NCI-H2029 (cell line): ENCODE measurements around the gene CHI3L2.

Source experiments
- DNase-seq: peaks from one replicate; lab custom pipeline; 2025; lab: John Stamatoyannopoulos, UW

CHI3L2 gene

GRCh38 chr1:111252786-111253185, 25.3 kb downstream of the CHI3L2 start:
- DNase-seq, result no peak

- DNase-seq, result no peak
Observed at GRCh38 chr1:111253876-111254275, 26.4 kb downstream of the CHI3L2 start.

- no peak for DNase-seq
Observed at GRCh38 chr1:111256988-111257658, 29.6 kb downstream of the CHI3L2 start.

- DNase-seq, result no peak
Observed at GRCh38 chr1:111267801-111268508, 40.4 kb downstream of the CHI3L2 start.

- no peak for DNase-seq
Observed at GRCh38 chr1:111269825-111270406, 42.4 kb downstream of the CHI3L2 start.

- DNase-seq, result no peak
Observed at GRCh38 chr1:111270771-111271463, 43.4 kb downstream of the CHI3L2 start.

GRCh38 chr1:111271464-111271801, 43.9 kb downstream of the CHI3L2 start:
- no peak for DNase-seq

GRCh38 chr1:111272081-111272480, 44.6 kb downstream of the CHI3L2 start:
- no peak for DNase-seq

- no peak for DNase-seq
Observed at GRCh38 chr1:111274653-111275052, 47.1 kb downstream of the CHI3L2 start.

GRCh38 chr1:111275079-111275478, 47.6 kb downstream of the CHI3L2 start:
- DNase-seq, result peak; percentile 15

GRCh38 chr1:111275780-111276433, 48.4 kb downstream of the CHI3L2 start:
- DNase-seq, result no peak

- DNase-seq, result no peak
Observed at GRCh38 chr1:111279144-111279543, 51.6 kb downstream of the CHI3L2 start.

- no peak for DNase-seq
Observed at GRCh38 chr1:111280267-111280666, 52.8 kb downstream of the CHI3L2 start.

GRCh38 chr1:111281411-111281810, 53.9 kb downstream of the CHI3L2 start:
- DNase-seq, result no peak

GRCh38 chr1:111283838-111284237, 56.3 kb downstream of the CHI3L2 start:
- no peak for DNase-seq

GRCh38 chr1:111285879-111286278, 58.4 kb downstream of the CHI3L2 start:
- no peak for DNase-seq

GRCh38 chr1:111286912-111287311, 59.4 kb downstream of the CHI3L2 start:
- no peak for DNase-seq

GRCh38 chr1:111289371-111289770, 61.9 kb downstream of the CHI3L2 start:
- no peak for DNase-seq

GRCh38 chr1:111290104-111290503, 62.6 kb downstream of the CHI3L2 start:
- DNase-seq, result no peak

- peak; percentile 92 for DNase-seq
Observed at GRCh38 chr1:111290630-111291029, 63.1 kb downstream of the CHI3L2 start, which contains the start of gene CHIA. CHIA (plus strand) TSS chr1:111290851; CDS start chr1:111310468, 19,617 bp downstream.
